ENCODE measurements around the gene FAM83C.

Gene FAM83C

DNA sequence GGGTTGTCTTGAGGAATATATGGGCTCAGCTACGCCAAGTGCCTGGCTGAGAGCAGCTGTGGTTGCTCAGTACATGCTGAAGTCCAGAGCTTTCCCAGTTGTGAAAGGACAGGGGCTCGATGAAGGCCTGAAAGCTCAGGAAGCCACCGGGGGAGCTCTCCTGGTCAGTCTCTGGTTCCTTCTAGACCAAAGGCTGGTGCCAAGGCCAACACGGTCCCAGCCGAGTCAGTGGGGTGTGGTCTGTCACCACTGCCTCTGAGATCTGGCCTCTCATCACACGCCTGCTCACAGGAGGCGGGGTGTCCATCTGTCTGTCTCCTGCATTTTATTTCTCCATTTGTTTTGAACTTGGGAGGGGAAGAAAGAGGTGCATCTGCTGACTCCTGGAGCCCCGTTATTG, 4.9 kb upstream of the FAM83C start:
- no peak for DNase-seq

DNA sequence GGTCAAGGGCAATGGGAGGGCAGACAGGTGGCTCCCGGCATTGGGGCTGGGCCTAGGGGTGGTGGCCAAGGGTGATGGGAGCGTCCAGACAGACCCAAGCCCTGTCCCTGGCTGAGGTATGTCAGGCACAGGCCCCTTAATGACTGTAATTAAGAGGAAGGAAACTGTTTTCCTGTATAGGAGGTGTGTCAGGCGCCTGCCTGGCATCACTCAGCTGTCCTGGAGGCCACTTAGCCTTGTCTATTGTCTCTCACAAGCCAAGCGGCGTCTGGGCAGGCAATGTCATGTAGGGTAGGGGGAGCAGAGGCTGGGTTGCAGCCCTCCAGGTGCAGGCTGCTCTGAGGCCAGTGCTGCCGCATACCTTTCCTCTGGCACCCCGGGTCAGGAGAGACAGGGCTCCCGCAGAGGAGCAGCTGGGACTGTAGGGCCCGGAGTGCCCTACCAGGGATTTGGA, 3.9 kb upstream of the FAM83C start:
- DNase-seq = no peak

DNA sequence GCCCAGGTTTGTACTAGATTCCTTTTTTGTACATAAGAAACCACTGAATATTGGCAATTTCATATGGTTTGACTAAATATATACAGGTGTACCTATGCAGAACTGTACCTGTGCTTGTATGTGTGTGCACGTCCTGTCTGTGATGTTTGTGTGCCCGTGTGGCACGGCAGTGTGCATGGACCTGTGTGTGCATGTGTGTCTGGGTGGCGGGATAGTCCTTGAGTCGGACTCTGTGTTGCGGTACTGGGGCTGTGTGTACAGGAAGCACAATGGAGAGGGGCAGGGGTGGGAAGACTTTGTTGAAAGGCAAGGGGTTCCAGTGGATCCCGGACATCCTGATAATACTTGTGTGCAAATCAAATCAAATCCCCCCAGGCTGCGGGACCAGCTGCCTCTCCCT, 3.4 kb upstream of the FAM83C start:
- DNase-seq = no peak

DNA sequence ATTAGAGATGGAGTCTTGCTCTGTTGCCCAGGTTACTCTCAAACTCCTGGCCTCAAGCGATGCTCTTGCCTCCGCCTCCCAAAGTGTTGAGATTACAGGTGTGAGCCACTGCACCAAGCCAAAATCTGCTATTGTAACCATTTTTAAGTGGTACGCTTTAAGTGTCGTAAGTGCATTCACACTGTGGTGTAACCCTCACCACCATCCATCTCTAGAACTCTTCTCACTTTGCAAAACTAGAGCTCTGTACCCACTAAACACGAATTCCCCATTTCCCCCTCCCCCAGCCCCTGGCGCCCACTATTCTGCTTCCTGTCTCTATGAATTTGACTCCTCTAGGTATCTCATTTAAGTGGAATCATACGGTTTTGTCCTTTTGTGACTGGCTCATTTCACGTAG, 2.8 kb upstream of the FAM83C start:
- no peak for DNase-seq

DNA sequence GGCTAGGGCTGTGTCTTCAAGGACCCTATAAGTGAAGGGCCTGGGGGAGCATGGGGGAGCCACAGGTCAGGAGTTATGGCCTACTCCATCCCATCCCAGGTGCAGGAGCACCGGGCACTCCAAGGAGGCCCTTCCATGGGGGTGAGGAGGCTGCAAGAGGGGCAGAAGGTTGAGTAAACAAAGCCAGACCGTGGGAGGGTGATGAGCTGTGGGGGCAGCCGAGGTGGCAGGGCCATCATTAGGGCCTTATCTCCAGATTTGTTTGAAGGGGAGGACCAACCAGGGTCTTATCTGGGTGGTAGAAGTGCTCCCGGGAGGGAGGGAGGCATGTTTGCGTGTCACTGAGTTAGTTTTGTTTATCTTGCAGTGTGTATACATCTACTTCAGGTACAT, 2.1 kb upstream of the FAM83C start:
- no peak for DNase-seq

DNA sequence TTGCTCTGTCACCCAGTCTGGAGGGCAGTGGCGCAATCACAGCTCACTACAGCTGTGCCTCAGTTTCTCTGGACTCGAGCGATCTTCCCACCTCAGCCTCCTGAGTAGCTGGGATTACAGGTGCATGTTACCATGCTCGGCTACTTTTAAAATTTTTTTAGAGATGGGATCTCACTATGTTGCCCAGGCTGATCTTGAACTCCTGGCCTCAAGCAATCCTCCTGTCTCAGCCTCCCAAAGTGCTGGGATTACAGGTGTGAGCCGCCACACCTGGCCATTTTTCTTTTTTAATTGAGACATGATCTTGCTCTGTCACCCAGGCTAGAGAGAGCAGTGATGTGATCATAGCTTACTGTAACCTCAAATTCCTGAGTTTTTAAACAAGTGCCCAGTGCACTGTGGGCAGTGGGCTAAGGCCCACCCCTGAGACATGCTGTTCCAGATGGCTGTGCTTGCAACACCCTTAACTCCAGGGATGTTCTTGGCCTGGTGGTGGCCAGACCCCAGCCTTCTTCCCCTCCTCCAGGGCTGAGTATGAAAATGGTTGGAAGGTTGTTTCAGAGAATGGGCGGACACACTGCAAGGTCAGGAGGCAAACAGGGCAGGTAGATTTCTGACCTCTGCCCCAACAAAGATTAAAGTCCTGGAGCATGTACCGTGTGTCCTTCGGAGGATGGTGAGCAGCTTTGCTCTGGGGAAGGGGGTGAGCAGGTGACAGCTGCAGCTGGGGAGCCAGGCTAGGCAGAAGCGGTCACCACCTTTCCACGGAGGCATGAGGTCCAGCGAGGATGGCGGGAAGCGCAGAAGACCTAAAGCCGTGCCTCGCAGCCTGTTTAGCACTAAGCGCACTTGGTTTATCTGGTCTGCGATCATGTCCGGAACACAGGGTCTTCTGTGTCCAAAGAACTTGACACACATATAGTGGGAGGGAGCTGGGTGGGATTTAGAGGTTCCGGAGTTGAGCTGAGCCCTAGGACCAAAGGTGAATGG, 1.4 kb upstream of the FAM83C start:
- no peak for DNase-seq

DNA sequence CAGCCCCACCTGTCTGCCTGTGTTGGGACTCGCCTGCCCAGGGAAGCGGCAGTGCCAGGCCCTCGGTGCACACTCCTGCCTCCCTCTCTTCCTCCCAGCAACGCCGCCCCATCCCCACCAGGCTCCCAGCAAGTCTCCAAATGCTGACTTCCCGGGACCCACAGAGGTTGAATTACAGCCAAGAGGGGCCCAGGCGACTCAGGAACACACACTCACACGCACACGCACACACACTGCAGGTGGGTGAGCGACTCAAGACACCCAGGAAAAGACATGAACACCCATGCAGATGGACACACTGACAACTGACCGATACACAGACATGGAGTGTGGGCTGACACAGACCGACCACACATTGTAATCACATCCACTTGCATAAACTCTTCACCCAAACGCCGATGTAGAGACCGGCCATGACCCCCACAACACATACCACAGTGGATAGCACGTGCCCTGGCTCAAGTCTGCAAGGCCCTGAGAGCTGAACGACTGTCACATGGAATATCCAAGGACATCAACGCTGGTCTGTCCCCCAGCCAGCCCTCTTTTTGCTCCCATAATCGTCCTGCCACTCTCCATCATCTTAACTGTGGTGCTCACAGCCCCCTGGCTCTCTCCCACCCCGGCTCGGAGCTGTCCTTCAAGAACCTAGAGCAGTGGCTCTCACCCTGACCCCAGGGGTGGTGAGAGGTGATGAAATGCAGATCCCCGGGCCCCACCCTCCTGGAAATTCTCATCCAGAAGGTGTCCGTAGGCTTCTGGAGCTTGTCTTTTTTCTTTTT, 470 bp upstream of the FAM83C start:
- no peak for DNase-seq

DNA sequence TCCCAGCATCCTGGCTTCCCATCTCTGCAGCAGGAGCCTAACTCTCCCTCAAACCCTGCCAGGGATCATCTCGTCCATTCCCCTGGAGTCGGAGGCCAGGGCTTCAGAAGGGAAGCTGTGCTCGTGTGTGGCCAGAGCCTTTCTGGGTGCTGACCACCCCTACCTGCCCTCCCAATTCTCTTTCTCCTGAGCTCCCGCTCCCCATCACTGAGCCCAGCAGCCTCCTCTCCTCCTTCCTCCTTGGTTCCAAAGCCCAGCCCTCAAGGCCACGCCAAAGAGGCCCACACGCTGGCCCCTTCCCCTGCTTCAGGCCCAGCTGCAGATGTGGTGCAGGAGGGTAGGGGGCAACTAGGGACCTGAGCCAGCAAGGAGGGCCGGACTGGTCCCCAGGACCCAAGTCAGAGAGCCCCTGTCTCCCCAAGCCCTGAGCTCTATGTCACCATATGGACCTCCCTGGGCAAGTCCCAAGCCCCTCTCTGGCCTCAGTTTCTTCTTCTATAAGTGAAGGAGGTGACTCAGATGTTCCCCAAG, 1.3 kb downstream of the FAM83C start:
- DNase-seq = no peak

DNA sequence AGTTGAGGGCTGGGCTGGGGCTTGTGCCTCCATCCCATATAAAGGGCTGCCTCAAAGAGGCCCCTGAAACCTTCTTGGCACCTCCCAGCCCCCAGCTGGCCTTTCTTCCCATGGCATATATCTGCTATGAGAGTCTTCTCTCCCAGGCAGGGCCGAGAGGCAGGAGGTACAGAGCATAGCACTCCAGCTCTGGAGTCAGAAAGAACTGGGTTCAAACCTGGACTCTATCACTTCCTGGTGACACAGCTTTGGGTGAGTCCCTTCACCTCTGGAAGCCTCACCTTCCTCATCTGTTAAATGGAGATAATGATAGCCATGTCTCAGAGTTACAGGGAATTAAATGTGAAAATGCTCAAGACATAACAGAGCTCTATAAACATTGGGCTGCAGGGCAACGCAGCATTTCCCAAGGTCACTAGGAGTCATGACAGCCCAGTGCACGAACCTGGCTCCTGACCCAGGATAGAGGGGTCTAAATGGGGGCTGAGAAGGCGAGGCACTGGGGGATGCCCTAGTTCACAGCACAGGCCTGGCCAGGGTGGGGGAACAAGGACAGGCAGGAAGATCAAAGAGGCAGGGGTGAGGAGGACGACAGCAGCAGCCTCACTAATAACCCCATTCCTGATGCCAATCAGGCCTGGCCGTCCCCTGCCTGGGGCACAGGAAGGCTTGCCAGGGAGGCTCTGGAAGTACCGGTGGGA, 1.9 kb downstream of the FAM83C start:
- no peak for DNase-seq

DNA sequence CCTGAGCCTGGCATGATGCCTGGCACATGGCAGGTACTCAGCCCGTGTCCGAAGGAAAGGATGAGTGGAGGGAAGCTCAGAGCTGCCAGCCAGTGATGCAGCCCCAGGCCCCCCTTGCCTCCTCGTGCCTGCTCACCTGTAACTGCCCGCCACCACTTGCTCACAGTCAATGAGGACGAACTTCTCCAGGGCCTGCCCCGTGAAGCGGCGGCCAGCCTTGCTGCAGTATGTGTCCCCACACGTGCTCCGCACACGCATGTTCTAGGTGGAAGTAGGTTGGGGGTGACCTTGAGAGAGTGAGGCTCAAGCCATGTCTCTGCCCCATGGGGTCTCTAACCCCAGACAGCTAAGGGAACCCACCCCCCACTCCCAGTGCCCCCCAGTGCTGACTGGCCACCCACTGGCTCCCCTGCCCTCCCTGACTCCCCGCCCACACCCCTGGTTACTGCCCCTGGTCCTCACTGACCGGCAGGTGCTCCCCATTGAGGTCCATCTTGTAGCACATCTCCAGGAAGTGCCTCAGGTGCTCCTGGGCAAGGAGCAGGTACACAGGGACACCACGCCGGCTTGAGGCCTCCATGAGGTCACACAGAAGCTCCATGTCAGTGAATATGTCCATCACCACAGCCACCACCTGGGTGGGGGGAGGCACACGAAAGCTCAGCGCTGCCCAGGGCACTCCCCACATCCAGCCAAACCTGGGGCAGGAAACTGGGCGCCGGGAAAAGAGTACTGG, 3.7 kb downstream of the FAM83C start:
- no peak for DNase-seq

DNA sequence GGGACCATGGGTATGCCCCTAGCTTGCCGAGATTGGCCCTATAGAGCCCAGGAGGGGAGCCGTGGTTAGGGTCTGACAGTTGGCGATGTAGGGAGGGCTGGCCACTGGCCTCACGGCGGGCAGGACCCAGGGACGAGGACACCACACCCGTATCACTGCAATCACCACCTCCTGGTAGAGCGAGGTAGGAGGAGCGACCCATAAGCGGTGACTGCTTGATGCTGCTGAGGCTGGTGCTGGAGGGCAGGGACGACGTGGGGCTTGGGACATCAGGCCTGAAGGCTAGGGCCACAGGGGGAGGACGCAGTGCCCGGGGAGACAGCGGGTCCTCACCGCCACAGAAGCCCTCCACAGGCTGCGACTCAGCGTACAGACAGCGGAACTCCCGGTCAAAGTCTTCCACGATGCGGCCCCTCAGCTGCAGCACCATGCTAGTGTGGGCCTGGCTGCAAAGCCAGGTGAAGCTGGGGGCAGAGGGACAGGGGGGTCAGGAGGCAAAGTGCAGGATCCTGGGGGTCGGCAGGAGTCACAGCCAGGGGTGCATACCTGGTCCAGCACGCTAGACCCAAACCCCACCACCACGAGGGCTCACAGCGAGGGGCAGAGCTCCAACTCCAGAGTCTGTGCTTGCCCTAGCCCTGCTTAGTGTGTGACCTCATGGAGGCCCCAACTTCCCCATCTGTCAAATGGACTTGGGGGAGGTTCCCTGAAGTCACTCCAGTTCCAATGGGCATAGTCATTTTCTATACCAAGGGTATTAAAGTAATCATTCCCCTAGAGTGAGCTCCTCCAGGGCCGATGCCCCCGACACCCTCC, 4.5 kb downstream of the FAM83C start:
- no peak for DNase-seq

DNA sequence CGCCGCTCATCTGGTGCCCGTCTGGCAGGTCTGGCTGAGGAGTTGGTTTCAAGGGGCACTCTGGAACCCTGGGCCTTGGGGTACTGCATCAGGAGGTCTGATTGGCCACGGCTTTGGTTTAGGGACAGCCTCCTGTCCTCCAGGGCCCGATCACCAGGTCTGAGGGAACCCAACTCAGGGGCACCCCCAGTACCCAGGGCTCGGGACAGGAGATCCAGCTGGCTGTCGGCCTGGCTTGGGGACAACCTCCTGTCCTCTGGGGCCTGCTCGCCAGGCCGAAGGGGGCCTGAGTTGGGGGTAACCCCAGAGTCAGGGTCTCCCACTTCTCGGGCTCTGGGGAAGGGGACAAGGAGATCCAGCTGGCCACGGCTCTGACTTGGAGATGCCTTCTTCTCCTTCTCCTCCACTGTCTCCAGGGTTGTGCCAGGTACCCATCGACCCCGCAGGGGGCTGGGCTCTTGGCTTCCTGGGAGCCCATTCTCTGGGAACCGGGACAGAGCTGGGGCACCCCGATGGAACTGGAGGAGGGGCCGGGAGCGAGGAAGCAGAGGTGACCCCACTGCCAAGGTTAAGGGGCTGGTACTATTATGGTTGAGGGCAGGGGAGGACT, 5.2 kb downstream of the FAM83C start:
- DNase-seq = no peak

DNA sequence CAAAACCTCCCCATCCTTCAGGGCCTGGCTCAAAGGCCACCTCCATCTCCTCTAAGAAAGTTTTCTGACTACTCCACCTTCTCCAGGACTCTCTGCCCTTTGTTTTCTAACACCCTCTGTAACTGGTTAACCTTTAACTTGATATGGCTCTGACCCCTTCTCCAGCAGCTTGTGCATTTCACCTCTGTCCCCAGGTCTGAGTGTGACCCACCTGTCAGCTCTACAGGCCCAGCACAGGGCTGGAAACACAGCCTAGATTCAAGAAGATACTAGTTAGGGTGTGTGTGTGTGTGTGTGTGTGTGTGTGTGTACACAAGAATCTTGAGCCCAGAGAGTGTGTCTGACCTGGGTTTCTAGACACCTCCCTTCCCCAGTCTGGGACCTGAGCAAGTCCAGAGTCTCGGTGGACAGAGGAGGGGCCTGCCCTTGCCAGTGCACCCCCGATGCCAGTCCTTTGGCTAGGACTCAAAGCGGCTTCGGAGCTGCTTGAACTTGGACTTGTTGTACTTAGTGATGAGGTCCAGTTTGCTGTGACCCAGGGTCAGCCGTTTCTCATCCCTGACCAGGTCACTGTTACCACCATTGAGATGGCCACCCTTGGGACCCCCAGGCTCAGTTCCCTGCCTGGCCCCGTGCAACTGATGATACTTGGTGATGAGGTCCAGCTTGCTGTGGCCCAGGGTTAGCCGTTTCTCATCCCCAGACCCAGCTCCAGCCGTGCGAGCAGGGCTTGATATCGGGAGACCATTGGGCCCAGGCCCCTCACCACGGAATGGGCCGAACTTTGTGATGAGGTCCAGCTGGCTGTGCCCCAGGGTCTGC, 5.9 kb downstream of the FAM83C start:
- DNase-seq = no peak

DNA sequence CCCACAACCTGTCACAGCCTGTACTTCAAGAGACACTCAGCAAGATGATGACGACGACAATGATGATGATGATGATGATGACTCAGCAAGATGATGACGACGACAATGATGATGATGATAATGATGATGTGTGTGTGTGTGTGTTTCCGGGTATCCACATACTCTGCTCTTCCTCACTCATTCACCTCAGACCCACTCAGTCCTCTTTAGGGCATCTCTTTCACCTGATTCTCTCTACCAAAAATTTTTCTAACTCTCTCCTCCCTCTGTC, 6.5 kb downstream of the FAM83C start:
- DNase-seq = no peak

DNA sequence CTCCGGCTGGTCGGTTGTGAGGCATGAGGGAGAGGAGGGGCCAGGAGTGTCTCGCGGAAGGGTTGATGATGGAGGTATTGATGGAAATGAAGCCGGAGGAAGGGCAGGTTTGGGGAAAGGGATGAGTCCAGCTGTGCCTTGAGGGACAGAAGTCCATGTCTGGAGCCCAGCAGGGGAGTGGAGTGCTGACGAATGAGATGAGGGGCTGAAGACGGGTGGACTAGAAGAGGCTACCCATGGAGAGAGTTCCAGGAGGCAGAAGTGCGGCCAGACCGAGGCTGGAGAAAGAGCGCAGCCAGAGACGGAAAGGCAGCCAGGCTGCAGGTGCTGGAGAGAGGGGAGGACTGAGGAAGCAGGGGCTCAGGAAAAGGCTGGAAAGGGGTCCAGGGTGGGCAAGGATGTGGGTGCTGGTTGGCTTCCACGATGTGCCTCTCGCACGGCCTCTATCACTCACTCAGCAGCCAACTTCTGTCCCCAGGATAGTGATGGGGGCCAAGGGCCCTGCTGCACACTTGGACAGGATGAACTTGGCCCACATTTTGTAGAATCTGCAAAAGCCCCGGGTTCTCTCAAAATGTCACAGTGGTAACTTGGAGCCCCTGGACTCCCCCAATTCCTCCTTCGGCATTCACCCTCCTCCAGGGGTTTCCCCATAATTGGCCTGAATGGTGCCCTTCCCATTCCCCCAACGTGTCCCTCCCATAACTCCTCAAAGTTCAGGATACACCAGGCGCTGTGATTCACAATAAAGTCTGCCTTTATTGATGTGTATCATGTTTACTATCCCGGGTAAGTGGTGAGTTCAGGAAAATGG, 7.0 kb downstream of the FAM83C start:
- DNase-seq = no peak

DNA sequence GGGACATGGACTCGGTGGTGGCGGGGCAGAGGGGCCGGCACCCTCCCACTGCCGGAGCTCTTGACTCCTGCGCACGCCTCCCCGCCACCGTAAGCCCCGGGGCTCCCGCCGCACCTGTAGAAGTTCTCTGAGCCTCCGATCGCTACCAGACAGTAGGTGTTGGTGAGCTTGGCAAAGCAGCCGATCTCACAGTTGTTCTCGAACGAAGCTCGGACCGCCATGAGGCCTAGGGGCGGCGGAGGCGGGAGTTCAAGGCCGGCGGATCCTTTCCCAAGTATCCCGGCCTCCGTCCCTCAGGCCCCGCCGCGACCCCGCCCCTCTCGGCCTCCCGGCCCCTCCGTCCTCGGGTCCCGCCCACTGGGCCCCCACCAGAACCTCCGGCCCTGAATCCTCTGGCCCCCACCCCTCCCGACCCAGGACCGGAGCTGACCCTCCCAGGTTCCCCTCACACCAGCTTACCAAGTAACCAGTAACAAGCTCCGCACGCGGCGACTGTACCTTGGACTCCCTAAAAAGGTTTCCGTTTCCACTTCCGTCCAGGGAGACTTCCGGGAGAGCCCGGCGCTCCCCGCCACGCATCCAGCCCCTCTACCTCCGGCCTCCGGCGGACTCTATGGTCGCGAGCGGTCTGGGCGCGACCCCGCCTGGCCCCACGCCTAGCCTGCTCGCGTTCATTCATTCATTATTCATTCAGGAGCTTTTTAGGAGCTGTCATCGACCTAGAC, 7.8 kb downstream of the FAM83C start, which contains the start of gene EIF6:
TSS of gene EIF6 (minus strand) at position 506 of the 725 bp plus-strand sequence. CDS start at position 221, 285 bp downstream.
- peak; percentile 54 to 58 for DNase-seq

DNA sequence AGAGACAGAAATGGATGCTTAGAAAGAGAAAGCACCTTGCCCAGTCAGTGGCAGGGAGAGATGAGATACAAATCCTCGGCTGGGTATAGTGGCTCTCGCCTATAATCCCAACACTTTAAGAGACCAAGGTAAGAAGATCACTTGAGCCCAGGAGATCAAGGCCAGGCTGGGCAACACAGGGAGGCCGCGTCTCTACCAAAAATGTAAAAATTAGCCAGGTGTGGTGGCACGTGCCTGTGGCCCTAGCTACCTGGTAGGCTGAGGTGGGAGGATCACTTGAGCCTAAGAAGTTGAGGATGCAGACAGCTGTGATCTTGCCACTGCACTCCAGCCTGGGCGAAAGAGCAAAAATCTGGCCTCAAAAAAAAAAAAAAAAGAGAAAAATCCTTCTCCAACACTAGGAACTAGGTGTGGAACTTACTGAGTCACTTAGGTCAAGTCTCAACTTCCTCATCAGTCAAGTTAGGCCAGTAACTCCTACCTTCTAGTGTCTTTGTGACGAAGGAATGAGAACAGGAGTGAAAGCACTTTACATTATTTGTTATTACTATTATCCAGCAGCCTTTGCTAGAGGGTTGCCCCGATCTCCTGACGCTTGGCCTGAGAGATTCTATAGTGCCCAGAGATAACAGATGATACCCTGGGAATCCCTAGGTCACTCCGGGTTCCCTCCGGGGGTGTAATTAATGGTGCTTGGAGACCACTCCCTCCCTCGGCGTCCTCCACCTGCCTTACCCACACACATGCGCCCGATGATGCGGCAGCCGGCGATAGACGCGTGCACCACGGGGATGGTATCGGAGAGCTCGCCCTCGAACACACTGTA, 8.6 kb downstream of the FAM83C start:
- no peak for DNase-seq
